GM21717 (cell line): ENCODE results near the gene UCK1.

Source experiments
- ATAC-seq: cut with Tn5 transposase; IDR thresholded peaks from one replicate; pipeline ENCODE4 v1.9.1; 2021; ENCODE audit warnings: mild to moderate bottlenecking, moderate library complexity; ENCODE audit not compliant: unreplicated experiment

The UCK1 gene

DNA sequence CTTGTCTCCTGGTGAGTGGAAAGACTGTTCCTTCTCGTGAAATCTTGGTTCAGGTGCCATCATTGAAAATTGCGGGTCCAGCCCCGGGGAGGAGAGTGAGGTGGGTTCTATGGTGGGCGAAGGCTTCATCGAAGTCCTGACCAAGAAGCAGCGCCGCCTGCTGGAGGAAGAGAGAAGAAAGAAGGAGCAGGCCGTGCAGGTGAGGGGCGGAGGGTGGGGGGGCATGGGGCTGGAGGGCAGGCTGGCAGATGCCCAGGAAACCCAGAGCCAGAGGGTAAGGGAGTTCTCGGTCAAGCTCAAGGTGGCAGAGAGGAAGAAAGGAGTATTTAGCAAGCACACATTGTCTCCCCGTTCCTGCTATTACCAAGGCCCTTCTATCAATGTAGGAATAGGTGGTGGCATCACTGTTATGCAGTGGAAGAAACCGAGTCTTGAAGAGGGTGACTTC, 52.6 kb downstream of the UCK1 start:
- no peak for ATAC-seq

- no peak for ATAC-seq
Measured at GRCh38 chr9:131477816-131478419, 53.1 kb downstream of the UCK1 start.

- no peak for ATAC-seq
Measured at GRCh38 chr9:131477367-131477766, 53.7 kb downstream of the UCK1 start.

DNA sequence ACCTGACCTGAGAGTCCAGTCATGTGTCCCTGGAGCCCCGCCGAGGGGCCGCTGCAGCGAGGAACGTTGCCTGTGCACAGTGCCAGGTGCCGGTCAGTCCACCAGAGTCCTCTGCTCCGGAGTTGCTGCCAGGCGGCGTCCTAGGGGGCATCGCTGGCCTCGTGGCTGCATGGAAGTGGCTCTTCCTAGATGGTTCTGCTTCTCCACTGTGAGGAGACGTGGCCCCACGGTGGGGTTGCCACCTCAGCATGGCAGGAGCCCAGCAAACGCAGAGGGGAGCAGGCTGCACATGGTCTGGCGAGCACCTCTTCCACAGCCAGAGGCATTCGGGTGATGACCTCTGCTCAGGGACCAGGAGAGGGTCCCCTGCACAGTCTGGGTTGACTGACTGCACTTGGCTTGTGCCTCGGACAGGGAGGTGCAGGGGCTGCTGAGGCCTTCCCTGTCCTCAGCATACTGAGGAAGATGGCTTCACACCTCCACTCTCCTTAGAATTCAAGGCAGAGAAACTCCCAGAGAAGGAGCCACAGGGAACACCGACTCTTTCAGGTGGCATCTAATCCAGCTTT, 54.2 kb downstream of the UCK1 start:
- no peak for ATAC-seq

DNA sequence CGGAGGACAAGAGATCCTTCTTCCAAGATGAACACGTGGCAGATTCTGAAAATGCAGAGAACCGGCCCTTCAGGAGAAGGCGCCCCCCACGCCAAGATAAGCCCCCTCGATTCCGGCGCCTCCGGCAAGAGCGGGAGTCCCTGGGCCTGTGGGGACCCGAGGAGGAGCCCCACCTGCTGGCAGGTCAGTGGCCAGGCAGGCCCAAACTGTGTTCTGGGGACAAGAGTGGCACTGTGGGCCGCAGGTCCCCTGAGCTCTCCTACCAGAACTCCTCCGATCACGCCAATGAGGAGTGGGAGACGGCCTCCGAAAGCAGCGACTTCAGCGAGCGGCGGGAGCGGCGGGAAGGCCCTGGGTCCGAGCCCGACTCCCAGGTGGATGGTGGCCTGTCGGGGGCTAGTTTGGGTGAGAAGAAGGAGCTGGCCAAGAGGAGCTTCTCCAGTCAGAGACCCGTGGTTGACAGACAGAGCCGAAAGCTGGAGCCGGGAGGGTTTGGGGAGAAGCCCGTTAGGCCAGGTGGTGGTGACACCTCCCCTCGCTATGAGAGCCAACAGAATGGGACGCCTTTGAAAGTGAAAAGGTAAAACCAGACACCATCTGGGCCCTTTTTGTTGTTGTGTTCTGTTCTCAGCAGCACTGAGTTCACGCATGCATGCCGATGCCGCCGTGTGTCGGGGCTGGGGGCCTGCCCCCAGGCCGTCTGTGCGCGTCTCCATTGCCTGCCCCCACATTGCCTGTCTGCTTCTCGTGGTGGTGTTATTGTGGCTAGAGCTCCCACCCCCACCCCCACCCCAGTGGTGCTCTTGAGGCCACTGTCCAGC, 54.9 kb downstream of the UCK1 start:
- ATAC-seq, result no peak

- no peak for ATAC-seq
Measured at GRCh38 chr9:131475111-131475955, 55.7 kb downstream of the UCK1 start.

- ATAC-seq, result no peak
Measured at GRCh38 chr9:131474711-131475110, 56.4 kb downstream of the UCK1 start.

DNA sequence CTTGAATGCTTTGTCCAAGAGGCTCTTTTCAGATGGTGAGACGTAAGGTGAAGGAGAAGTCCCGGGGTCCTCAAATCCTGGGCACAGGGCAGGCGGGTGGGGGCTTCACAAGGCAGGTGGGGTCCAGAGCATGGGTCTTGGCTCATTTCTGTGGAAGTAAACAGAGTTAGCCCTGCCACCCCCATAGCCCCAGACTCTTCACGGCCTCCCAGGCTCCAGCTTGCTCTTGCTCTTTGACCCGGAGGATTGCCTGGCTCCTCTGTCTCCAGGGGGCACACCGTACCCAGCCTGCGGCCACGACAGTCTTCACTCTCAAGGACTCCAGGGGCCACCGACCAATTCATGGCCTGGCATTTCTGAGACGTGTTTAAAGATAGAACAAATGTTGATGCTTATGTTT, 57.2 kb downstream of the UCK1 start:
- ATAC-seq, result no peak
